ENCODE results near the gene SH3GL1.
A peak's percentile ranks its signal among the peaks of the same experiment; 100 is the strongest.

DNA sequence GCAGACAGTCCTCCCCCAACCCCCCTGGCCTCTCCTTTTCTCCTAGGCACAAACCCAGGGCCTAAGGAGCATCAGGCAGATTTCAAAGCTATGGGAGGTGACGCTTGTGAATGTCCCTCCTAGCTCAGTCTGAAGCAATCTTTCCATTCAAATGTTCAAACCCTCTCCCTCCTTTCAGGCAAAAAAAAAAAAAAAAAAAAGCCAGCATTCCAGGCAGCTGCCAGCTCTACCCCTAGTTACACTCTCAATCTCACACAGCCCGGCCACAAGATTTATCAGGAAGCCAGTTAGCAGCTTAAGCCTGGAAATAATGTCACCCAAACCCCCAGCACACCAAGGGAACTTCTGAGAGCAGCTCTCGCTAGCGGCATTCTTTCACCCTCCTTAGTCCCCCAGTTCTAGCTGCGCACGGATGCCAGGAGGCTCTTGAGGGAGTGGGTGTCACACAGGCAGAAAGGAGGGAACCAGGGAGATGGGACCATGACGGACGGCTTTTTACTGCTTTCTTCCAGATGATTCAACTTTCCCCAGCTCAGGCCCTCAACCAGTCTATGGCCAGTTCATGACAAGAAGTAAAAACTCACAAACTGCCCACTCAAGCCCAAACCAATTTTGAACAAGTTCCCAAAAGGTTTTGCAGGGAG lies 6.3 kb downstream of the SH3GL1 start:
- TF ChIP-seq, protein P1, sequence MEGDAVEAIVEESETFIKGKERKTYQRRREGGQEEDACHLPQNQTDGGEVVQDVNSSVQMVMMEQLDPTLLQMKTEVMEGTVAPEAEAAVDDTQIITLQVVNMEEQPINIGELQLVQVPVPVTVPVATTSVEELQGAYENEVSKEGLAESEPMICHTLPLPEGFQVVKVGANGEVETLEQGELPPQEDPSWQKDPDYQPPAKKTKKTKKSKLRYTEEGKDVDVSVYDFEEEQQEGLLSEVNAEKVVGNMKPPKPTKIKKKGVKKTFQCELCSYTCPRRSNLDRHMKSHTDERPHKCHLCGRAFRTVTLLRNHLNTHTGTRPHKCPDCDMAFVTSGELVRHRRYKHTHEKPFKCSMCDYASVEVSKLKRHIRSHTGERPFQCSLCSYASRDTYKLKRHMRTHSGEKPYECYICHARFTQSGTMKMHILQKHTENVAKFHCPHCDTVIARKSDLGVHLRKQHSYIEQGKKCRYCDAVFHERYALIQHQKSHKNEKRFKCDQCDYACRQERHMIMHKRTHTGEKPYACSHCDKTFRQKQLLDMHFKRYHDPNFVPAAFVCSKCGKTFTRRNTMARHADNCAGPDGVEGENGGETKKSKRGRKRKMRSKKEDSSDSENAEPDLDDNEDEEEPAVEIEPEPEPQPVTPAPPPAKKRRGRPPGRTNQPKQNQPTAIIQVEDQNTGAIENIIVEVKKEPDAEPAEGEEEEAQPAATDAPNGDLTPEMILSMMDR (conservative IDR thresholded peaks at IDR 0.05; ENCODE audit: low read depth, low read length): no peak
- TF ChIP-seq RAD21 (IDR thresholded peaks at IDR 0.05; ENCODE audit: low read length) (no peak), POLR2A (IDR thresholded peaks at IDR 0.05; ENCODE audit: low read depth, low read length) (no peak), SMC3 (IDR thresholded peaks at IDR 0.05; ENCODE audit: low read depth, low read length) (no peak), BHLHE40 (IDR thresholded peaks at IDR 0.05; ENCODE audit: low read depth, low read length) (no peak), CEBPB (IDR thresholded peaks at IDR 0.05; ENCODE audit: low read depth, low read length) (0 out of 2 replicates have a peak, but pooled peaks have one; percentile 35), MXI1 (IDR thresholded peaks at IDR 0.05; ENCODE audit: borderline replicate concordance, low read depth, low read length) (no peak), MAFK (IDR thresholded peaks at IDR 0.05; ENCODE audit: low read depth, low read length) (no peak), RFX5 (IDR thresholded peaks at IDR 0.05; ENCODE audit: low read depth, low read length) (no peak)
- TF ChIP-seq, protein P2, sequence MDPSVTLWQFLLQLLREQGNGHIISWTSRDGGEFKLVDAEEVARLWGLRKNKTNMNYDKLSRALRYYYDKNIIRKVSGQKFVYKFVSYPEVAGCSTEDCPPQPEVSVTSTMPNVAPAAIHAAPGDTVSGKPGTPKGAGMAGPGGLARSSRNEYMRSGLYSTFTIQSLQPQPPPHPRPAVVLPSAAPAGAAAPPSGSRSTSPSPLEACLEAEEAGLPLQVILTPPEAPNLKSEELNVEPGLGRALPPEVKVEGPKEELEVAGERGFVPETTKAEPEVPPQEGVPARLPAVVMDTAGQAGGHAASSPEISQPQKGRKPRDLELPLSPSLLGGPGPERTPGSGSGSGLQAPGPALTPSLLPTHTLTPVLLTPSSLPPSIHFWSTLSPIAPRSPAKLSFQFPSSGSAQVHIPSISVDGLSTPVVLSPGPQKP (IDR thresholded peaks at IDR 0.05; ENCODE audit: borderline replicate concordance, low read depth, low read length): no peak
- TF ChIP-seq, protein P3, sequence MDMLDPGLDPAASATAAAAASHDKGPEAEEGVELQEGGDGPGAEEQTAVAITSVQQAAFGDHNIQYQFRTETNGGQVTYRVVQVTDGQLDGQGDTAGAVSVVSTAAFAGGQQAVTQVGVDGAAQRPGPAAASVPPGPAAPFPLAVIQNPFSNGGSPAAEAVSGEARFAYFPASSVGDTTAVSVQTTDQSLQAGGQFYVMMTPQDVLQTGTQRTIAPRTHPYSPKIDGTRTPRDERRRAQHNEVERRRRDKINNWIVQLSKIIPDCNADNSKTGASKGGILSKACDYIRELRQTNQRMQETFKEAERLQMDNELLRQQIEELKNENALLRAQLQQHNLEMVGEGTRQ (IDR thresholded peaks at IDR 0.05; ENCODE audit: low read depth, low read length): no peak

Data from IMR-90 (cell line).